ENCODE measurements around the gene DTNBP1.

DNA sequence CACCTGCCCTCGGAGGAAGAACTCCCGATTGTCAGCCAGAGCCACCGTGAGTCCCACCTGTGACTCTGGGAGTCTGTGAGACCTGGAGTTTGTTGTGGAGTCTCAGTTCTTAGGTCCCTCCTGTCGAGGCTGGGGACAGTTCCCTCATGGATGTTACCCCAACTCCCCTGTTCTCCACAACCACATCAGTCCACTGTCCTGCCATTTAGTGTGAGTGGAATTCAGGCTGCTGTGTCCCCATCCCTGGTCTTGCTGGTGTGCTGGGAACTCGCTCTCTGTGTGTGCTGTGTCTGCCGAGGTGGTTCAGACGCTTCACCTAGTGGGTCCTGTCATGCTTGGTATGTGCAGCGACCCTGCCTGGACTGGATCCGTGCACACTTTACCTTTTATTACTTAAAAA is 163.2 kb downstream of the DTNBP1 start:
- TF ChIP-seq KLF9 (tag by site-specific recombination; IDR thresholded peaks at IDR 0.05; ENCODE audit: low read depth) (no peak), ZNF324 (tag by site-specific recombination; IDR thresholded peaks at IDR 0.05) (no peak), ZNF488 (tag by site-specific recombination; IDR thresholded peaks at IDR 0.05) (no peak), YY1 (tag by site-specific recombination; IDR thresholded peaks at IDR 0.05) (no peak), SCRT1 (tag by site-specific recombination; IDR thresholded peaks at IDR 0.05; ENCODE audit: borderline replicate concordance) (no peak), ZNF596 (tag by site-specific recombination; IDR thresholded peaks at IDR 0.05) (no peak), MYNN (tag by site-specific recombination; IDR thresholded peaks at IDR 0.05; ENCODE audit: borderline replicate concordance) (no peak), ZNF792 (tag by site-specific recombination; IDR thresholded peaks at IDR 0.05) (no peak), ZNF274 (IDR thresholded peaks at IDR 0.05; ENCODE audit: low read length) (no peak), ZNF274 (tag by site-specific recombination; IDR thresholded peaks at IDR 0.05; ENCODE audit: borderline replicate concordance) (no peak), ZNF670 (tag by site-specific recombination; IDR thresholded peaks at IDR 0.05; ENCODE audit: low read depth) (no peak), ZNF184 (tag by site-specific recombination; IDR thresholded peaks at IDR 0.05) (no peak), ZFP41 (tag by site-specific recombination; IDR thresholded peaks at IDR 0.05; ENCODE audit: borderline replicate concordance) (no peak)
- TF ChIP-seq, protein P1, sequence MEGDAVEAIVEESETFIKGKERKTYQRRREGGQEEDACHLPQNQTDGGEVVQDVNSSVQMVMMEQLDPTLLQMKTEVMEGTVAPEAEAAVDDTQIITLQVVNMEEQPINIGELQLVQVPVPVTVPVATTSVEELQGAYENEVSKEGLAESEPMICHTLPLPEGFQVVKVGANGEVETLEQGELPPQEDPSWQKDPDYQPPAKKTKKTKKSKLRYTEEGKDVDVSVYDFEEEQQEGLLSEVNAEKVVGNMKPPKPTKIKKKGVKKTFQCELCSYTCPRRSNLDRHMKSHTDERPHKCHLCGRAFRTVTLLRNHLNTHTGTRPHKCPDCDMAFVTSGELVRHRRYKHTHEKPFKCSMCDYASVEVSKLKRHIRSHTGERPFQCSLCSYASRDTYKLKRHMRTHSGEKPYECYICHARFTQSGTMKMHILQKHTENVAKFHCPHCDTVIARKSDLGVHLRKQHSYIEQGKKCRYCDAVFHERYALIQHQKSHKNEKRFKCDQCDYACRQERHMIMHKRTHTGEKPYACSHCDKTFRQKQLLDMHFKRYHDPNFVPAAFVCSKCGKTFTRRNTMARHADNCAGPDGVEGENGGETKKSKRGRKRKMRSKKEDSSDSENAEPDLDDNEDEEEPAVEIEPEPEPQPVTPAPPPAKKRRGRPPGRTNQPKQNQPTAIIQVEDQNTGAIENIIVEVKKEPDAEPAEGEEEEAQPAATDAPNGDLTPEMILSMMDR (tag by site-specific recombination; IDR thresholded peaks at IDR 0.05): no peak
- TF ChIP-seq, protein P2, sequence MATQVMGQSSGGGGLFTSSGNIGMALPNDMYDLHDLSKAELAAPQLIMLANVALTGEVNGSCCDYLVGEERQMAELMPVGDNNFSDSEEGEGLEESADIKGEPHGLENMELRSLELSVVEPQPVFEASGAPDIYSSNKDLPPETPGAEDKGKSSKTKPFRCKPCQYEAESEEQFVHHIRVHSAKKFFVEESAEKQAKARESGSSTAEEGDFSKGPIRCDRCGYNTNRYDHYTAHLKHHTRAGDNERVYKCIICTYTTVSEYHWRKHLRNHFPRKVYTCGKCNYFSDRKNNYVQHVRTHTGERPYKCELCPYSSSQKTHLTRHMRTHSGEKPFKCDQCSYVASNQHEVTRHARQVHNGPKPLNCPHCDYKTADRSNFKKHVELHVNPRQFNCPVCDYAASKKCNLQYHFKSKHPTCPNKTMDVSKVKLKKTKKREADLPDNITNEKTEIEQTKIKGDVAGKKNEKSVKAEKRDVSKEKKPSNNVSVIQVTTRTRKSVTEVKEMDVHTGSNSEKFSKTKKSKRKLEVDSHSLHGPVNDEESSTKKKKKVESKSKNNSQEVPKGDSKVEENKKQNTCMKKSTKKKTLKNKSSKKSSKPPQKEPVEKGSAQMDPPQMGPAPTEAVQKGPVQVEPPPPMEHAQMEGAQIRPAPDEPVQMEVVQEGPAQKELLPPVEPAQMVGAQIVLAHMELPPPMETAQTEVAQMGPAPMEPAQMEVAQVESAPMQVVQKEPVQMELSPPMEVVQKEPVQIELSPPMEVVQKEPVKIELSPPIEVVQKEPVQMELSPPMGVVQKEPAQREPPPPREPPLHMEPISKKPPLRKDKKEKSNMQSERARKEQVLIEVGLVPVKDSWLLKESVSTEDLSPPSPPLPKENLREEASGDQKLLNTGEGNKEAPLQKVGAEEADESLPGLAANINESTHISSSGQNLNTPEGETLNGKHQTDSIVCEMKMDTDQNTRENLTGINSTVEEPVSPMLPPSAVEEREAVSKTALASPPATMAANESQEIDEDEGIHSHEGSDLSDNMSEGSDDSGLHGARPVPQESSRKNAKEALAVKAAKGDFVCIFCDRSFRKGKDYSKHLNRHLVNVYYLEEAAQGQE (tag by site-specific recombination; IDR thresholded peaks at IDR 0.05): no peak

All from HEK293 (cell line).